PC-9 (cell line): Measurements from ENCODE around the gene SYCP2L. TPM values are rescaled to one million over a fixed set of nuclear protein-coding genes. Genes with fewer than 3 reads are reported as not detected.
A peak's percentile ranks its signal among the peaks of the same experiment; 100 is the strongest.

Experiments used
- BruUV-seq: library from RNA; stranded (reverse); fragments of 400-500 nt; replicated peaks from 2 replicates; lab custom pipeline; 2021; lab: Mats Ljungman, UMichigan
- CTCF ChIA-PET: fragments of 300-600 bp; sonication (Branson Sonifier 250); formaldehyde crosslinking; loops from one replicate; lab custom pipeline; 2022; ENCODE audit warnings: antibody characterized with exemption; lab: Charles Lee
- POLR2A ChIA-PET: fragments of 300-600 bp; sonication (Branson Sonifier 250); formaldehyde crosslinking; loops from one replicate; lab custom pipeline; 2022; ENCODE audit warnings: antibody characterized with exemption; ENCODE audit not compliant: unreplicated experiment; lab: Charles Lee
- DNase-seq, 2 experiments: peaks; one replicate each; pipeline versions ENCODE4 v3.0.0 to v3.0.0-alpha.2; 2015 to 2022; ENCODE audit warnings: mixed read lengths in 1 of 2
- H2AFZ ChIP-seq: fragments of 200-600 bp; sonication (generic); 2 replicates; pipeline ENCODE4 v1.8.1; 2017; ENCODE audit warnings: antibody characterized with exemption
- H3F3A ChIP-seq: fragments of 200-600 bp; sonication (generic); 2 replicates; pipeline ENCODE4 v1.8.1; 2017; ENCODE audit warnings: antibody characterized with exemption, mild to moderate bottlenecking, low read depth; ENCODE audit not compliant: insufficient read depth
- H3K27ac ChIP-seq: fragments of 200-600 bp; sonication (generic); 2 replicates; pipeline ENCODE4 v1.6.1; 2016; ENCODE audit warnings: mixed run types
- H3K27me3 ChIP-seq: fragments of 200-600 bp; sonication (generic); 2 replicates; pipeline ENCODE4 v1.6.1; 2016; ENCODE audit warnings: low read depth, mixed run types; ENCODE audit not compliant: insufficient read depth
- H3K36me3 ChIP-seq: fragments of 200-600 bp; sonication (generic); 2 replicates; pipeline ENCODE4 v1.6.1; 2016; ENCODE audit warnings: low read depth, mixed run types
- H3K4me1 ChIP-seq: fragments of 200-600 bp; sonication (generic); replicated peaks from 2 replicates; pipeline ENCODE4 v1.6.1; 2016; ENCODE audit warnings: mixed run types; ENCODE audit not compliant: insufficient read depth
- H3K4me2 ChIP-seq: fragments of 200-600 bp; sonication (generic); 2 replicates; pipeline ENCODE4 v1.6.1; 2017; ENCODE audit warnings: mixed run types
- H3K4me3 ChIP-seq: fragments of 200-600 bp; sonication (generic); 2 replicates; pipeline ENCODE4 v1.6.1; 2016; ENCODE audit warnings: mixed run types
- H3K79me2 ChIP-seq: fragments of 200-600 bp; sonication (generic); 2 replicates; pipeline ENCODE4 v1.6.1; 2017; ENCODE audit warnings: low read depth, mixed run types
- H3K9me2 ChIP-seq: fragments of 200-600 bp; sonication (generic); 2 replicates; pipeline ENCODE4 v1.8.1; 2017; ENCODE audit warnings: mild to moderate bottlenecking; ENCODE audit not compliant: insufficient read depth
- H3K9me3 ChIP-seq: fragments of 200-600 bp; sonication (generic); 2 replicates; pipeline ENCODE4 v1.8.1; 2016; ENCODE audit warnings: low read depth; ENCODE audit not compliant: insufficient read depth
- H4K20me1 ChIP-seq: fragments of 200-600 bp; sonication (generic); 2 replicates; pipeline ENCODE4 v1.8.1; 2017; ENCODE audit not compliant: insufficient read depth
- CTCF ChIP-seq: fragments of 200-600 bp; sonication (generic); conservative IDR thresholded peaks from 2 replicates; pipeline ENCODE4 v1.6.1; 2017; ENCODE audit warnings: mixed run types, antibody characterized with exemption, mild to moderate bottlenecking, moderate library complexity
- EZH2 ChIP-seq: fragments of 200-600 bp; sonication (generic); IDR thresholded peaks from 2 replicates; pipeline ENCODE4 v1.8.0; 2017; ENCODE audit warnings: antibody characterized with exemption, low read depth
- intact Hi-C: fragments of 100-400 bp; cut with micrococcal nuclease; formaldehyde crosslinking; loops from one replicate; pipeline ENCODE4 v1.10.0; 2022; ENCODE audit not compliant: unreplicated experiment
- total RNA-seq: library from RNA; stranded (reverse); gene quantifications from 2 replicates; pipeline ENCODE4 v1.2.3, GENCODE V29; 2021

Gene SYCP2L
- total RNA-seq, 1 experiment from 2014 or later, result 12.6 TPM

GRCh38 chr6:10867952-10868351 lies 18.9 kb upstream of the SYCP2L start:
- Histone ChIP-seq H4K20me1 (no peaks in the 10 kb centered on the region), H2AFZ (no peak overlapping the region), H3K4me3 (no peak overlapping the region), H3K27ac (no peak overlapping the region), H3K4me1 (peaks cover 10% of the 10 kb centered on the region), H3K9me3 (no peaks in the 10 kb centered on the region), H3K9me2 (no peaks in the 10 kb centered on the region), H3K4me2 (no peak overlapping the region), H3K27me3 (no peaks in the 10 kb centered on the region), H3K36me3 (no peaks in the 10 kb centered on the region), H3K79me2 (no peaks in the 10 kb centered on the region), H3F3A (peaks cover 3% of the 10 kb centered on the region; the same call in 1 of the 2 replicates)
- POLR2A ChIA-PET, result no interaction called here
- intact Hi-C loops, result no loop called here
- no TSS peak for BruUV-seq
- no peak for DNase-seq
- TF ChIP-seq EZH2 (no peak), CTCF (no peak)
- CTCF ChIA-PET, result no interaction called here

GRCh38 chr6:10873374-10873773 lies 13.5 kb upstream of the SYCP2L start:
- Histone ChIP-seq H3K79me2 (no peaks in the 10 kb centered on the region), H3K36me3 (no peaks in the 10 kb centered on the region), H3K4me3 (peak overlapping the region; percentile 42; the same call in 1 of the 2 replicates), H3K9me2 (no peaks in the 10 kb centered on the region), H3K27ac (peak overlapping the region; percentile 88), H3K4me1 (peaks cover 34% of the 10 kb centered on the region), H2AFZ (peak overlapping the region; percentile 73), H3K9me3 (no peaks in the 10 kb centered on the region), H3K4me2 (peak overlapping the region; percentile 73), H3F3A (peaks cover 16% of the 10 kb centered on the region; the same call in 1 of the 2 replicates), H4K20me1 (no peaks in the 10 kb centered on the region), H3K27me3 (no peaks in the 10 kb centered on the region)
- BruUV-seq, result no TSS peak
- intact Hi-C loops, result no loop called here
- peak in 1 of 2 experiments; percentile 88 for DNase-seq
- CTCF ChIA-PET, result interaction anchor here (0.5 to 1.4 kb wide), 2 partner anchors 14 to 25 kb away, joined by 3 to 7 read pairs; partner anchors contain the start of gene SYCP2L
- POLR2A ChIA-PET, result interaction anchor here (0.6 to 1.5 kb wide), 4 partner anchors 13 to 762 kb away, joined by 3 to 15 read pairs (median 4); partner anchors contain the start of genes MAK and SYCP2L
- no peak for TF ChIP-seq CTCF
- TF ChIP-seq EZH2, result no peak

- Histone ChIP-seq H3K36me3 (no peaks in the 10 kb centered on the region), H3K4me2 (peak overlapping the region; percentile 73), H3K9me3 (no peaks in the 10 kb centered on the region), H3K27ac (peak overlapping the region; percentile 88), H3K4me1 (peaks cover 34% of the 10 kb centered on the region), H2AFZ (0 out of 2 replicates have a peak overlapping the region, but pooled peaks have one; percentile 16), H3K9me2 (no peaks in the 10 kb centered on the region), H4K20me1 (no peaks in the 10 kb centered on the region), H3F3A (peaks cover 16% of the 10 kb centered on the region; the same call in 1 of the 2 replicates), H3K4me3 (no peak overlapping the region), H3K79me2 (no peaks in the 10 kb centered on the region), H3K27me3 (no peaks in the 10 kb centered on the region)
- CTCF ChIA-PET, result interaction anchor here (1.4 kb wide), 1 partner anchor 13 kb away, joined by 7 read pairs; the partner anchor contains the start of gene SYCP2L
- BruUV-seq, result no TSS peak
- POLR2A ChIA-PET, result no interaction called here
- intact Hi-C loops, result no loop called here
- TF ChIP-seq CTCF (no peak), EZH2 (no peak)
- no peak for DNase-seq
Observed at GRCh38 chr6:10874207-10874606, 12.6 kb upstream of the SYCP2L start.
